Omental fat pad (tissue), 4 donors: Measurements from ENCODE around the gene SRBD1. TPM values are rescaled to one million over a fixed set of nuclear protein-coding genes. Genes with fewer than 3 reads are reported as not detected.
"Not testable (repeated sequence)": the region's sequence is repeated elsewhere in the genome, so short reads cannot be mapped to it uniquely, and the experiment has no call there.

Experiments
- ATAC-seq: fragments of 150-250 bp; one replicate; pipeline ENCODE4 v1.9.1; 2016; ENCODE audit warnings: mild to moderate bottlenecking, moderate library complexity; ENCODE audit not compliant: low FRiP score
- DNase-seq: peaks from one replicate; pipeline ENCODE4 v3.0.0-alpha.2; 2019; ENCODE audit warnings: low spot score
- CTCF ChIP-seq, 3 donors: fragments of 450-650 bp; IDR thresholded peaks; one replicate each; pipeline ENCODE4 v1.5.1; 2016 to 2017; ENCODE audit warnings: antibody characterized with exemption in 3 of 3, mild to moderate bottlenecking in 3 of 3, moderate library complexity in 2 of 3
- total RNA-seq, 4 donors: library from RNA; depleted of rRNA; stranded (reverse); fragments of >200 nt; gene quantifications; one replicate each; pipeline ENCODE4 v1.1.0, GENCODE V29; 2016

SRBD1 gene
- total RNA-seq, 4 donors from 2014 or later = 10.3 to 36.4 (median 14.1) TPM

- no peak for TF ChIP-seq CTCF (IDR thresholded peaks at IDR 0.05)
- no peak for DNase-seq
- no peak for ATAC-seq
These were observed 172.0 kb downstream of the SRBD1 start for GRCh38 chr2:45438872-45439665.

- no peak for TF ChIP-seq CTCF (IDR thresholded peaks at IDR 0.05)
- ATAC-seq (no peak), DNase-seq (no peak)
These were observed 174.6 kb downstream of the SRBD1 start for GRCh38 chr2:45436456-45436855.

- TF ChIP-seq CTCF (IDR thresholded peaks at IDR 0.05) = no peak
- DNase-seq = no peak
- ATAC-seq = no peak
These were observed 175.8 kb downstream of the SRBD1 start for GRCh38 chr2:45435316-45435715.

- ATAC-seq (no peak), DNase-seq (no peak)
- TF ChIP-seq CTCF (IDR thresholded peaks at IDR 0.05) = no peak
These were observed 177.7 kb downstream of the SRBD1 start for GRCh38 chr2:45433363-45433762.

GRCh38 chr2:45432406-45432805, 178.7 kb downstream of the SRBD1 start:
- DNase-seq (no peak), ATAC-seq (no peak)
- no peak for TF ChIP-seq CTCF (IDR thresholded peaks at IDR 0.05)

GRCh38 chr2:45426025-45426424, 185.0 kb downstream of the SRBD1 start:
- not testable (repeated sequence) for DNase-seq, ATAC-seq

GRCh38 chr2:45422921-45423320, 188.1 kb downstream of the SRBD1 start:
- ATAC-seq (no peak), DNase-seq (no peak)
- TF ChIP-seq CTCF (IDR thresholded peaks at IDR 0.05) = no peak
